Spleen (tissue), 11 donors: ENCODE results near the gene PLS3. TPM values are rescaled to one million over a fixed set of nuclear protein-coding genes. Genes with fewer than 3 reads are reported as not detected.

Experiments used
- DNase-seq: peaks from one replicate; pipeline ENCODE4 v3.0.0-alpha.2; 2020
- H3K27ac ChIP-seq, 8 donors: fragments of 200-600 bp; sonication (generic) in 7 of 8; 1 replicate in 4 of 8; 2 replicates in 4 of 8; pipeline versions ENCODE4 v1.5.0 to v1.8.0; 2016 to 2021; ENCODE audit warnings: inconsistent platforms in 4 of 8, mild to moderate bottlenecking in 4 of 8, moderate library complexity in 1 of 8
- H3K27me3 ChIP-seq, 7 donors: fragments of 200-600 bp; sonication (generic) in 6 of 7; replicated peaks in 1 of 7; 1 replicate in 4 of 7; 2 replicates in 3 of 7; pipeline versions ENCODE4 v1.5.0 to v1.8.0; 2016 to 2021; ENCODE audit warnings: inconsistent platforms in 3 of 7, mild to moderate bottlenecking in 1 of 7
- H3K36me3 ChIP-seq, 6 donors: fragments of 200-600 bp; sonication (generic) in 5 of 6; 1 replicate in 4 of 6; 2 replicates in 2 of 6; pipeline versions ENCODE4 v1.5.0 to v1.8.0; 2016 to 2021; ENCODE audit warnings: inconsistent platforms in 2 of 6
- H3K4me1 ChIP-seq, 6 donors: fragments of 200-600 bp; sonication (generic) in 5 of 6; 1 replicate in 3 of 6; 2 replicates in 3 of 6; pipeline versions ENCODE4 v1.5.0 to v1.8.0; 2016 to 2021; ENCODE audit warnings: inconsistent platforms in 3 of 6
- H3K4me3 ChIP-seq, 8 donors: fragments of 200-600 bp; sonication (generic) in 7 of 8; 1 replicate in 4 of 8; 2 replicates in 4 of 8; pipeline versions ENCODE4 v1.5.0 to v1.8.0; 2016 to 2021; ENCODE audit warnings: inconsistent platforms in 4 of 8, mild to moderate bottlenecking in 4 of 8, moderate library complexity in 2 of 8
- H3K9me3 ChIP-seq, 8 donors: fragments of 200-600 bp; sonication (generic) in 7 of 8; 1 replicate in 4 of 8; 2 replicates in 4 of 8; pipeline versions ENCODE4 v1.5.0 to v1.8.0; 2016 to 2021; ENCODE audit warnings: inconsistent platforms in 4 of 8
- CTCF ChIP-seq, 11 experiments: fragments of 200-600 bp in 7 of 11; fragments of 450-650 bp in 4 of 11; sonication (generic) in 4 of 11; IDR thresholded peaks in 8 of 11; conservative IDR thresholded peaks in 3 of 11; 1 replicate in 7 of 11; 2 replicates in 4 of 11; pipeline versions ENCODE4 v1.4.0 to v1.8.0; 2016 to 2021; ENCODE audit warnings: antibody characterized with exemption in 11 of 11, inconsistent platforms in 4 of 11, mild to moderate bottlenecking in 1 of 11
- POLR2A ChIP-seq, 3 donors: fragments of 450-650 bp; IDR thresholded peaks; one replicate each; pipeline ENCODE4 v1.5.1; 2017; ENCODE audit warnings: antibody characterized with exemption in 3 of 3, mild to moderate bottlenecking in 1 of 3
- POLR2AphosphoS5 ChIP-seq, 3 donors: sonication (generic); formaldehyde crosslinking; IDR thresholded peaks; one replicate each; pipeline ENCODE4 v1.5.1; 2017; ENCODE audit warnings: antibody characterized with exemption in 3 of 3
- WGBS, 5 donors: extraction: QIAGEN DNeasy Blood & Tissue Kit in 3 of 5; methylation state at CpG; one replicate each; pipeline versions ENCODE4 v1.1.5 to v1.1.7; 2013 to 2018; 5-methylcytosine and 5-hydroxymethylcytosine counted together
- intact Hi-C: fragments of 100-400 bp; cut with DNase I; formaldehyde crosslinking; loops from one replicate; pipeline ENCODE4 v1.15.0; 2023; ENCODE audit warnings: low total_unique reads
- polyA plus RNA-seq, 3 donors: library from polyadenylated mRNA; stranded (reverse); fragments of 200-250 nt; gene quantifications; one replicate each; pipeline ENCODE4 v1.2.1, GENCODE V29; 2013
- total RNA-seq, 7 donors: library from RNA; depleted of rRNA in 3 of 7; stranded (reverse); fragments of >200 nt in 3 of 7; fragmentation: NEBNext Ultra II Directional in 4 of 7; extraction: Animal tissue kit (Norgen Biotek cat#: 25700) in 4 of 7; gene quantifications; one replicate each; pipeline versions ENCODE4 v1.1.0 to v1.2.1, GENCODE V29; 2016 to 2021
- donor health status: healthy with polysubstance abuse.
- donor health status: DM: no; HTN: no; CAD: no; lungs with moderate emphysema.
- donor health status: DM: no; HTN: no; CAD: no.
- donor health status: Bipolar disorder and iron deficiency.
- donor health status: healthy.
- donor health status: DM: no; HTN: no; CAD: no.
- donor health status: DM: yes; HTN: yes; CAD: no.

The PLS3 gene
- total and polyA plus RNA-seq, 10 donors, result 20.3 to 159 (median 105) TPM

- 1 to 18% (median 3%) methylated on average over 22 to 53 of the region's 55 CpGs for WGBS, 5 donors
- peaks cover 0 to 55% (median 22%) of the 10 kb centered on the region in 7 donors for H3K27me3 ChIP-seq
- DNase-seq, result no peak
- no peaks in the 10 kb centered on the region for H3K4me1 ChIP-seq
- no peaks in the 10 kb centered on the region for H3K9me3 ChIP-seq
- H3K4me3 ChIP-seq, result peak overlapping the region; percentile 30 to 70 (median 38)
- peak overlapping the region; percentile 19 to 88 (median 82) for H3K27ac ChIP-seq
- intact Hi-C loops, result no loop called here
- no peaks in the 10 kb centered on the region for H3K36me3 ChIP-seq
- TF ChIP-seq POLR2AphosphoS5 (IDR thresholded peaks at IDR 0.05) (no peak), CTCF (IDR thresholded peaks at IDR 0.05 in 8 of 11, conservative IDR thresholded peaks at IDR 0.05 in 3 of 11) (no peak), POLR2A (IDR thresholded peaks at IDR 0.05) (no peak)
These were observed 868 bp downstream of the PLS3 start for GRCh38 chrX:115561605-115562479.

DNA sequence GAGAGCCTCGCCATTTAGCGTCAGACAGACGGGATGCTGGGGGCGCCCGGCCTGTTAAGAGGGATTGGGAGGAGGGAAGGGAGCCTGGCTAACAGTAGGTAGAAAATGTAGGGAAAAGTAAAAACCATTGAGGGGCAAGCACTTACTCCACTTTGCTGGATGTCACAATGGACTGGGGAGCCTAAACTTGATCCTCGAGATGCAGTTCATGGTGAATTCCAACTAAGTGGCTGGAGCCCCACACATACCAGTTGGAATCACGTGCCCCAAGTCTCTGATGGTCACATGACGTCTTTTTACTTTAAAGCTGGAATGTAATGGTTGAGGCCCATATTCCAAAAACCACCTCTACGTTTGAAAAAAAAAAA is 1.5 kb downstream of the PLS3 start:
- intact Hi-C loops, result no loop called here
- TF ChIP-seq POLR2A (IDR thresholded peaks at IDR 0.05) (no peak), POLR2AphosphoS5 (IDR thresholded peaks at IDR 0.05) (no peak), CTCF (IDR thresholded peaks at IDR 0.05 in 8 of 11, conservative IDR thresholded peaks at IDR 0.05 in 3 of 11) (no peak)
- Histone ChIP-seq H3K27ac (peak overlapping the region; percentile 19 to 88 (median 82)), H3K4me1 (no peaks in the 10 kb centered on the region), H3K9me3 (no peaks in the 10 kb centered on the region), H3K27me3 (peaks cover 0 to 61% (median 22%) of the 10 kb centered on the region in 7 donors), H3K36me3 (no peaks in the 10 kb centered on the region), H3K4me3 (peak overlapping the region; percentile 22 to 70 (median 38))
- DNase-seq, result no peak
- WGBS, 5 donors, result 15 to 67% (median 40%) methylated on average over 9 of the region's 9 CpGs

- TF ChIP-seq POLR2A (IDR thresholded peaks at IDR 0.05) (no peak), POLR2AphosphoS5 (IDR thresholded peaks at IDR 0.05) (no peak), CTCF (IDR thresholded peaks at IDR 0.05 in 8 of 11, conservative IDR thresholded peaks at IDR 0.05 in 3 of 11) (no peak)
- Histone ChIP-seq H3K4me1 (no peaks in the 10 kb centered on the region), H3K36me3 (no peaks in the 10 kb centered on the region), H3K9me3 (no peaks in the 10 kb centered on the region), H3K27ac (peak overlapping the region in 4 of 8 donors; percentile 18 to 88 (median 62)), H3K27me3 (peaks cover 0 to 61% (median 22%) of the 10 kb centered on the region in 7 donors), H3K4me3 (peak overlapping the region in 3 of 8 donors; percentile 1 to 70 (median 52))
- DNase-seq, result no peak
- intact Hi-C loops, result no loop called here
- WGBS, 5 donors, result 30 to 44% (median 43%) methylated on average over 4 of the region's 4 CpGs
These were observed 2.7 kb downstream of the PLS3 start for GRCh38 chrX:115563633-115564162.

DNA sequence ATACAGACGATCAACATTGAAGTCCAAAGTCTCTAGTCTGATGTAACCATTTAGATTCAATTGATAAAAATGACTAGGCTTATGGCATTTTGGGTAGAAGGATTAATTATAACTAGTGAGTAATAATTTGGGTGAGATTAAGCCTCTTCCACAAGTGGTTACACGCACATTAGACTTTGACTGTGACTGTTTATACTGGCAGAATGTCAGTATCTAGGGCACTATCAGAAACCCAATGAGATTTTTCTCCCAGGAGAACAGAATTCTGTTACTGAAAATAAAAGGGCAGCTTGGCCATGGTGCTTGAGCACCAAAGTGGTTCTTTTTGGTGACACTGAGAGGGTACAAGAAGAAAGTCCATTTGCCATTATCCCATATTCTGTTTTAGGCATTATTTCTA is 3.3 kb downstream of the PLS3 start:
- DNase-seq, result no peak
- intact Hi-C loops, result no loop called here
- Histone ChIP-seq H3K36me3 (no peaks in the 10 kb centered on the region), H3K4me3 (peak overlapping the region in 2 of 8 donors; percentile 52 to 70), H3K4me1 (no peaks in the 10 kb centered on the region), H3K27ac (peak overlapping the region in 3 of 8 donors; percentile 45 to 88 (median 80)), H3K9me3 (no peaks in the 10 kb centered on the region), H3K27me3 (peaks cover 0 to 58% (median 22%) of the 10 kb centered on the region in 7 donors)
- TF ChIP-seq POLR2A (IDR thresholded peaks at IDR 0.05), result no peak
- no peak for TF ChIP-seq CTCF (IDR thresholded peaks at IDR 0.05 in 8 of 11, conservative IDR thresholded peaks at IDR 0.05 in 3 of 11)
- no peak for TF ChIP-seq POLR2AphosphoS5 (IDR thresholded peaks at IDR 0.05)
- 43 to 72% (median 63%) methylated on average over 2 of the region's 2 CpGs for WGBS, 5 donors
